ENCODE data around the gene RBKS. TPM values are rescaled to one million over a fixed set of nuclear protein-coding genes. Genes with fewer than 3 reads are reported as not detected.

Gene RBKS
- total RNA-seq, 1 experiment from 2014 or later: 0.54 TPM

DNA sequence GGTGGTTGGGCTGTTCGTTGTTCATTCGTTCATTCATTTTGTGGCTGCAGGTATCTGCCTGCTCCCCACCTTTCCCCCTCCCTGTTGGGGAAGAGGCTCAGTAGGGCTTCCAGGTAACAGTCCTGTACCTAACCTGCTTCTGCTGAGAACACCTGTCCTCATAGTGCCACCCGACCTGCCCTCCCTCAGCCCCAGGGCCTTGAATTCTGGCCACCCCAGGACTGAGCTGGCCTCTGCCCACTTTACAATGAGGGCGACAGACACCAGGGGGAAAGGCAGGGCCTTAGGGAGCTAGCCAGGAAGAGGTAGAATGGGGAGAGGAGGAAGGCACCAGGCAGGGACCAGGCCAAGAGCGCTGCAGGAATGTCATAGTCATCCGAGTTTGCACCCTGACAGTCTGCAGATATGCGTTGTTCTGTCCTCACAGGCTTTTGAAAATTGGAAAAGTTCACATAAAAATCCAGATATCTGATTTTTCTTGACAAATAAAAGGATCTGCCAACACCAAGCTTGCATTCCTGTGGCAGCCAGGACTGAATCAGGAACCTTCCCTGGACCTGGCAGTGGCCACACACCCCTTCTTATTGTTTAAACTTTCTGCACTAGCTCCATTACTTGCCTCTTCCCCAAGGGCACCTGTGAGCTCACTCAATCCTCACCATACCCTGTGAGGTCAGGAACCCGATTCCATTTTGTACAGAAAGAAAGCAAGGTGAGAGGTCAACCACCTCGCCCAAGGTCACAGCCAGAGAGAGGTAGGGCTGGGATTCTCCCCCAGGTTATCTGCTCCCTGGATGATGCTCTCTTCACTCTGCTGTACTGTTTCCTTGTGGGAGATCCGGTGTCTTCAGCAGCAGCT, 153.9 kb downstream of the RBKS start:
- TF ChIP-seq EZH2 (IDR thresholded peaks at IDR 0.05; ENCODE audit: borderline replicate concordance, low read depth, low read length, poor library complexity, severe bottlenecking): no peak
- TF ChIP-seq, protein P1, sequence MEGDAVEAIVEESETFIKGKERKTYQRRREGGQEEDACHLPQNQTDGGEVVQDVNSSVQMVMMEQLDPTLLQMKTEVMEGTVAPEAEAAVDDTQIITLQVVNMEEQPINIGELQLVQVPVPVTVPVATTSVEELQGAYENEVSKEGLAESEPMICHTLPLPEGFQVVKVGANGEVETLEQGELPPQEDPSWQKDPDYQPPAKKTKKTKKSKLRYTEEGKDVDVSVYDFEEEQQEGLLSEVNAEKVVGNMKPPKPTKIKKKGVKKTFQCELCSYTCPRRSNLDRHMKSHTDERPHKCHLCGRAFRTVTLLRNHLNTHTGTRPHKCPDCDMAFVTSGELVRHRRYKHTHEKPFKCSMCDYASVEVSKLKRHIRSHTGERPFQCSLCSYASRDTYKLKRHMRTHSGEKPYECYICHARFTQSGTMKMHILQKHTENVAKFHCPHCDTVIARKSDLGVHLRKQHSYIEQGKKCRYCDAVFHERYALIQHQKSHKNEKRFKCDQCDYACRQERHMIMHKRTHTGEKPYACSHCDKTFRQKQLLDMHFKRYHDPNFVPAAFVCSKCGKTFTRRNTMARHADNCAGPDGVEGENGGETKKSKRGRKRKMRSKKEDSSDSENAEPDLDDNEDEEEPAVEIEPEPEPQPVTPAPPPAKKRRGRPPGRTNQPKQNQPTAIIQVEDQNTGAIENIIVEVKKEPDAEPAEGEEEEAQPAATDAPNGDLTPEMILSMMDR (conservative IDR thresholded peaks at IDR 0.05; ENCODE audit: low read depth, low read length): no peak
- BruUV-seq (replicated peaks): no TSS peak
- Histone ChIP-seq H3K4me1 (ENCODE audit: insufficient read depth, low read length, poor library complexity, severe bottlenecking) (no peaks in the 10 kb centered on the region), H3K27ac (ENCODE audit: low read depth, low read length, poor library complexity, severe bottlenecking) (no peak overlapping the region), H3K36me3 (ENCODE audit: insufficient read depth, low read length, poor library complexity, severe bottlenecking) (no peaks in the 10 kb centered on the region), H3K4me3 (ENCODE audit: low read depth, low read length, poor library complexity, severe bottlenecking) (peak overlapping the region; percentile 30), H3K9me3 (ENCODE audit: low read depth, low read length, poor library complexity, severe bottlenecking) (no peaks in the 10 kb centered on the region), H3K27me3 (replicated peaks; ENCODE audit: insufficient read depth, low read depth, low read length, poor library complexity) (no peaks in the 10 kb centered on the region)
- POLR2A ChIA-PET (ENCODE audit: low non-redundant PET): no interaction called here
- DNase-seq (ENCODE audit: low spot score): no peak
- intact Hi-C loops (cut with micrococcal nuclease; ENCODE audit: unreplicated experiment): no loop called here
- CTCF ChIA-PET: interaction anchor here (0.6 kb wide), 1 partner anchor 309 kb away, joined by 7 read pairs; no protein-coding TSS in a partner anchor

DNA sequence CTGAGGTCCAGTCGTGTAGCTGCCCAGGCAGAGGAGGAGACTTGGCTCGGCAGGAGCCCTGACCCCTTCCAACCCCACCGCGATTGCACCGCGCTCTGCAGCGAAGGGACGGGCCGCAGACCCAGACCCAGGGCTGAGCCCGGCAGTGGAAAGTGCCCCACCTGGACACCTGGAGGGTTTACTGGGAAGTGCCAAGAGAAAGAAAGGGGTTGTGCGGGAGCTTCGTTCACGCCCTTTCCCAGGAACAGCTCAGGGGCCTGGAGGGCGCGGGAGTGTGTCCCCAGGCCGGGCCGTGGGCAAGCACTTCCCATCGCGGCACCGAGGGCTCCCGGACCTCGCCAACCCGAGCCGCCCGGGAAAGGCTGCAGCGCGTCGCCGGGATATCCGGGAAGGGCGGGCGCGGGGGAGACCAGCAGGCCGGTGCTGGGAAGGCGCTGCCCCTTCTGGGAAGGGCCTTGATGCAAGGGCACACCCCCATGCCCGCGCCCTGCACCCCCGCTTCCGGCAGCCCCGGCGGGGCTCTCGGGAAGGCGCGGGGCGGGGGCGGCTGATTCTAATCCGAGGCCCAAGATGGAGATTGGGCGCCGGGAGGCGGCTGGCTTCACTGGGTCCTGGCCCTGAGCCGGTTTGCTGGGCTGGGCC, 154.8 kb downstream of the RBKS start:
- Histone ChIP-seq H3K27me3 (replicated peaks; ENCODE audit: insufficient read depth, low read depth, low read length, poor library complexity) (no peaks in the 10 kb centered on the region), H3K36me3 (ENCODE audit: insufficient read depth, low read length, poor library complexity, severe bottlenecking) (no peaks in the 10 kb centered on the region), H3K9me3 (ENCODE audit: low read depth, low read length, poor library complexity, severe bottlenecking) (no peaks in the 10 kb centered on the region), H3K4me3 (ENCODE audit: low read depth, low read length, poor library complexity, severe bottlenecking) (peak overlapping the region; percentile 30), H3K27ac (ENCODE audit: low read depth, low read length, poor library complexity, severe bottlenecking) (no peak overlapping the region), H3K4me1 (ENCODE audit: insufficient read depth, low read length, poor library complexity, severe bottlenecking) (no peaks in the 10 kb centered on the region)
- POLR2A ChIA-PET (ENCODE audit: low non-redundant PET): interaction anchor here (0.7 kb wide), 1 partner anchor 22 kb away, joined by 3 read pairs; no protein-coding TSS in a partner anchor
- no TSS peak for BruUV-seq (replicated peaks)
- intact Hi-C loops (cut with micrococcal nuclease; ENCODE audit: unreplicated experiment): no loop called here
- CTCF ChIA-PET: no interaction called here
- TF ChIP-seq, protein P1 (conservative IDR thresholded peaks at IDR 0.05; ENCODE audit: low read depth, low read length): no peak
- TF ChIP-seq EZH2 (IDR thresholded peaks at IDR 0.05; ENCODE audit: borderline replicate concordance, low read depth, low read length, poor library complexity, severe bottlenecking): no peak
- DNase-seq (ENCODE audit: low spot score): peak; percentile 51

- Histone ChIP-seq H3K4me1 (ENCODE audit: insufficient read depth, low read length, poor library complexity, severe bottlenecking) (no peaks in the 10 kb centered on the region), H3K36me3 (ENCODE audit: insufficient read depth, low read length, poor library complexity, severe bottlenecking) (no peaks in the 10 kb centered on the region), H3K4me3 (ENCODE audit: low read depth, low read length, poor library complexity, severe bottlenecking) (no peak overlapping the region), H3K9me3 (ENCODE audit: low read depth, low read length, poor library complexity, severe bottlenecking) (no peaks in the 10 kb centered on the region), H3K27ac (ENCODE audit: low read depth, low read length, poor library complexity, severe bottlenecking) (no peak overlapping the region), H3K27me3 (replicated peaks; ENCODE audit: insufficient read depth, low read depth, low read length, poor library complexity) (no peaks in the 10 kb centered on the region)
- POLR2A ChIA-PET (ENCODE audit: low non-redundant PET): no interaction called here
- no peak for DNase-seq (ENCODE audit: low spot score)
- TF ChIP-seq, protein P1 (conservative IDR thresholded peaks at IDR 0.05; ENCODE audit: low read depth, low read length): no peak
- no peak for TF ChIP-seq EZH2 (IDR thresholded peaks at IDR 0.05; ENCODE audit: borderline replicate concordance, low read depth, low read length, poor library complexity, severe bottlenecking)
- CTCF ChIA-PET: no interaction called here
- BruUV-seq (replicated peaks): no TSS peak
- intact Hi-C loops (cut with micrococcal nuclease; ENCODE audit: unreplicated experiment): no loop called here
These were observed 155.9 kb downstream of the RBKS start for GRCh38 chr2:27734305-27734704.

Other genes with a start within 250 kb of the RBKS start
- gene SUPT7L, start 226.8 kb downstream of the RBKS start, total RNA-seq (2021): 33.1 and 34.0 TPM in 2 replicates
- 29.7 and 30.4 TPM in 2 replicates for gene SLC4A1AP, start 226.5 kb downstream of the RBKS start, total RNA-seq (2021)
- gene MRPL33, start 118.7 kb downstream of the RBKS start, total RNA-seq (2021): 55.4 and 68.1 TPM in 2 replicates
- gene BABAM2, start 342 bp upstream of the RBKS start, total RNA-seq (2021): 21.5 and 21.8 TPM in 2 replicates

Measured in A673 (cell line).